C4-2B (cell line): ENCODE data around the gene ESRRB.

Source experiments
- ZFX ChIP-seq: fragments of 450-650 bp; IDR thresholded peaks from 2 replicates; pipeline ENCODE4 v1.6.1; 2017
- TF ChIP-seq, protein P1 (sequence below): fragments of 450-650 bp; conservative IDR thresholded peaks from 2 replicates; pipeline ENCODE4 v1.5.1; 2017; ENCODE audit warnings: mild to moderate bottlenecking

DNA sequence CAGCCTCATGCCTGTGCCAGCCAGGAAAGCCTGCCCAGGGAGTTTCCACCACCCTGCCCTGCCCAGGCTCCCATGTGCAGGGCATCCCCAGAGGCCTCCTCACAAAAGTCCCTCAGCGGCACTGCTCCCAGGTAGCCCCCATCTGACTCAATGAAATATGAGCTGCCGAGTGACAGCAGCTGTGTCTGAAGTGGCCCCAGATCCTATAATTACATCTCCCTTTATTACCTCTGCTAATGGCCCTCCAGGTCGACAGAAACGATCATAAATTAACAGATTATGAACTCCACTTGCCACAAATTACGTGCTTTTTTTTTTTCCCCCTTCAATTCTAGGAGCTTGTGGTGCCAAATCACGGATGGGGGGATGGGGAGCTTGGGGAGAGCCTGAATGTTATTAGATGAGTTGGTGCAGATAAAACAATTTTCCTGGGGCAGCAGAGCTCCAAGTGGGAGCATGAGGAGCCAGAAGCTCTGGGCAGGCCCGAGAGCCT, 110.4 kb downstream of the ESRRB start:
- TF ChIP-seq, protein P1, sequence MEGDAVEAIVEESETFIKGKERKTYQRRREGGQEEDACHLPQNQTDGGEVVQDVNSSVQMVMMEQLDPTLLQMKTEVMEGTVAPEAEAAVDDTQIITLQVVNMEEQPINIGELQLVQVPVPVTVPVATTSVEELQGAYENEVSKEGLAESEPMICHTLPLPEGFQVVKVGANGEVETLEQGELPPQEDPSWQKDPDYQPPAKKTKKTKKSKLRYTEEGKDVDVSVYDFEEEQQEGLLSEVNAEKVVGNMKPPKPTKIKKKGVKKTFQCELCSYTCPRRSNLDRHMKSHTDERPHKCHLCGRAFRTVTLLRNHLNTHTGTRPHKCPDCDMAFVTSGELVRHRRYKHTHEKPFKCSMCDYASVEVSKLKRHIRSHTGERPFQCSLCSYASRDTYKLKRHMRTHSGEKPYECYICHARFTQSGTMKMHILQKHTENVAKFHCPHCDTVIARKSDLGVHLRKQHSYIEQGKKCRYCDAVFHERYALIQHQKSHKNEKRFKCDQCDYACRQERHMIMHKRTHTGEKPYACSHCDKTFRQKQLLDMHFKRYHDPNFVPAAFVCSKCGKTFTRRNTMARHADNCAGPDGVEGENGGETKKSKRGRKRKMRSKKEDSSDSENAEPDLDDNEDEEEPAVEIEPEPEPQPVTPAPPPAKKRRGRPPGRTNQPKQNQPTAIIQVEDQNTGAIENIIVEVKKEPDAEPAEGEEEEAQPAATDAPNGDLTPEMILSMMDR: no peak
- TF ChIP-seq ZFX: no peak
